RPMI7951 (cell line): ENCODE results near the gene FBXL16. TPM values are rescaled to one million over a fixed set of nuclear protein-coding genes. Genes with fewer than 3 reads are reported as not detected.

Experiments used
- total RNA-seq: library from RNA; depleted of rRNA; stranded (reverse); fragments of >200 nt; shearing (Covaris generic); gene quantifications from 2 replicates; pipeline ENCODE4 v1.2.3, GENCODE V29; 2014; rRNA removed

The FBXL16 gene
- total RNA-seq, 1 experiment from 2014 or later = 0.24 TPM

Other genes starting within 250 kb of the FBXL16 start
- gene CAPN15, start 178.1 kb downstream of the FBXL16 start, total RNA-seq = 7.1 and 14.9 TPM in 2 replicates
- not detected in 2 replicates for gene PRR35, start 145.4 kb downstream of the FBXL16 start, total RNA-seq
- 0.24 and 0.29 TPM in 2 replicates for gene NHLRC4, start 138.8 kb downstream of the FBXL16 start, total RNA-seq
- gene PIGQ, start 135.8 kb downstream of the FBXL16 start, total RNA-seq = 14.9 and 16.2 TPM in 2 replicates
- 5.5 and 7.1 TPM in 2 replicates for gene RAB40C, start 115.7 kb downstream of the FBXL16 start, total RNA-seq
- 0.10 TPM in 1 of 2 replicates, not detected in the other for gene WFIKKN1, start 74.8 kb downstream of the FBXL16 start, total RNA-seq
- 117 and 142 TPM in 2 replicates for gene METTL26, start 69.5 kb downstream of the FBXL16 start, total RNA-seq
- 18.6 and 21.3 TPM in 2 replicates for gene MCRIP2, start 64.0 kb downstream of the FBXL16 start, total RNA-seq
- 5.6 and 7.3 TPM in 2 replicates for gene WDR90, start 56.4 kb downstream of the FBXL16 start, total RNA-seq
- gene RHOT2, start 37.7 kb downstream of the FBXL16 start, total RNA-seq = 23.7 and 24.2 TPM in 2 replicates
- gene RHBDL1, start 30.1 kb downstream of the FBXL16 start, total RNA-seq = 0.72 TPM in 1 of 2 replicates, not detected in the other
- gene STUB1, start 25.4 kb downstream of the FBXL16 start, total RNA-seq = 136 and 183 TPM in 2 replicates
- gene JMJD8, start 21.5 kb downstream of the FBXL16 start, total RNA-seq = 38.4 and 47.1 TPM in 2 replicates
- gene WDR24, start 15.4 kb downstream of the FBXL16 start, total RNA-seq = 2.0 and 2.6 TPM in 2 replicates
- 39.2 and 57.1 TPM in 2 replicates for gene METRN, start 9.3 kb upstream of the FBXL16 start, total RNA-seq
- gene ANTKMT, start 15.3 kb upstream of the FBXL16 start, total RNA-seq = 18.0 and 26.3 TPM in 2 replicates
- gene CCDC78, start 20.6 kb upstream of the FBXL16 start, total RNA-seq = under 0.01 and 0.12 TPM in 2 replicates
- gene HAGHL, start 21.3 kb upstream of the FBXL16 start, total RNA-seq = 3.3 and 4.0 TPM in 2 replicates
- gene CIAO3, start 35.2 kb upstream of the FBXL16 start, total RNA-seq = 15.3 and 21.7 TPM in 2 replicates
- gene MSLN, start 54.9 kb upstream of the FBXL16 start, total RNA-seq = 0.10 TPM in 1 of 2 replicates, not detected in the other
- 12.6 and 21.0 TPM in 2 replicates for gene RPUSD1, start 82.6 kb upstream of the FBXL16 start, total RNA-seq
- 11.7 and 17.5 TPM in 2 replicates for gene CHTF18, start 82.8 kb upstream of the FBXL16 start, total RNA-seq
- gene GNG13, start 94.9 kb upstream of the FBXL16 start, total RNA-seq = not detected in 2 replicates